ENCODE data around the gene GJB1.
"Not testable (repeated sequence)": the region's sequence is repeated elsewhere in the genome, so short reads cannot be mapped to it uniquely, and the experiment has no call there.

GJB1 gene

GRCh38 chrX:71269801-71270395, 46.9 kb downstream of the GJB1 start:
- no peak for TF ChIP-seq CTCF (IDR thresholded peaks at IDR 0.05; ENCODE audit: extremely low read depth, insufficient read depth, missing control alignments)
- in situ Hi-C loops (cut with MboI; ENCODE audit: low pct_unique_long_range_greater_than_20kb, low sequenced_read_pairs, unreplicated experiment), result no loop called here
- DNase-seq (ENCODE audit: low spot score), result no peak

GRCh38 chrX:71272313-71272712, 49.3 kb downstream of the GJB1 start:
- in situ Hi-C loops (cut with MboI; ENCODE audit: low pct_unique_long_range_greater_than_20kb, low sequenced_read_pairs, unreplicated experiment); DNase-seq (ENCODE audit: low spot score): not testable (repeated sequence)
